Liver (tissue), 9 donors: ENCODE results near the gene CDK1. TPM values are rescaled to one million over a fixed set of nuclear protein-coding genes. Genes with fewer than 3 reads are reported as not detected.

Experiments
- DNase-seq: peaks from one replicate; pipeline ENCODE4 v3.0.0-alpha.2; 2017; ENCODE audit warnings: low spot score
- H3K27ac ChIP-seq, 2 donors: one replicate each; pipeline ENCODE4 v1.7.0; 2013; ENCODE audit warnings: inconsistent platforms in 2 of 2, low read length in 2 of 2, control low read depth in 1 of 2, low read depth in 1 of 2, mild to moderate bottlenecking in 1 of 2
- H3K27me3 ChIP-seq, 4 donors: one replicate each; pipeline versions ENCODE4 v1.6.1 to v1.7.0; 2013; ENCODE audit warnings: low read length in 3 of 4, inconsistent platforms in 1 of 4, mild to moderate bottlenecking in 1 of 4, moderate library complexity in 1 of 4; ENCODE audit not compliant: control insufficient read depth in 4 of 4, insufficient read depth in 4 of 4
- H3K36me3 ChIP-seq, 4 donors: one replicate each; pipeline versions ENCODE4 v1.6.1 to v1.7.0; 2013; ENCODE audit warnings: low read length in 3 of 4, mild to moderate bottlenecking in 3 of 4, low read depth in 1 of 4, moderate library complexity in 1 of 4; ENCODE audit not compliant: control insufficient read depth in 4 of 4, insufficient read depth in 3 of 4
- H3K4me1 ChIP-seq, 4 donors: one replicate each; pipeline versions ENCODE4 v1.6.1 to v1.7.0; 2013; ENCODE audit warnings: low read length in 3 of 4, mild to moderate bottlenecking in 3 of 4, moderate library complexity in 1 of 4; ENCODE audit not compliant: control insufficient read depth in 4 of 4, insufficient read depth in 4 of 4
- H3K4me3 ChIP-seq, 3 donors: one replicate each; pipeline versions ENCODE4 v1.6.1 to v1.7.0; 2013; ENCODE audit warnings: low read length in 3 of 3, control low read depth in 1 of 3, low read depth in 1 of 3, mild to moderate bottlenecking in 1 of 3
- H3K9ac ChIP-seq, 2 donors: one replicate each; pipeline ENCODE4 v1.7.0; 2013; ENCODE audit warnings: low read length in 2 of 2, mild to moderate bottlenecking in 2 of 2, moderate library complexity in 2 of 2, control low read depth in 1 of 2, low read depth in 1 of 2
- H3K9me3 ChIP-seq, 4 donors: one replicate each; pipeline versions ENCODE4 v1.6.1 to v1.7.0; 2013; ENCODE audit warnings: low read length in 3 of 4; ENCODE audit not compliant: control insufficient read depth in 4 of 4
- EGR1 ChIP-seq, 2 donors: IDR thresholded peaks; 2 replicates each; pipeline ENCODE4 v1.6.1; 2016 to 2018; ENCODE audit warnings: antibody characterized with exemption in 2 of 2, low read depth in 2 of 2
- FOXA1 ChIP-seq: IDR thresholded peaks from 2 replicates; pipeline ENCODE4 v1.6.1; 2016; ENCODE audit warnings: antibody characterized with exemption
- FOXA2 ChIP-seq: IDR thresholded peaks from 2 replicates; pipeline ENCODE4 v1.6.1; 2016; ENCODE audit warnings: antibody characterized with exemption
- GABPA ChIP-seq, 2 donors: IDR thresholded peaks in 1 of 2; conservative IDR thresholded peaks in 1 of 2; 2 replicates each; pipeline ENCODE4 v1.6.1; 2016; ENCODE audit warnings: antibody characterized with exemption in 2 of 2, mild to moderate bottlenecking in 1 of 2, moderate library complexity in 1 of 2
- HNF4A ChIP-seq, 2 donors: conservative IDR thresholded peaks; 2 replicates each; pipeline ENCODE4 v1.6.1; 2016; ENCODE audit warnings: antibody characterized with exemption in 2 of 2, mild to moderate bottlenecking in 2 of 2
- HNF4G ChIP-seq: IDR thresholded peaks from 2 replicates; pipeline ENCODE4 v1.6.1; 2016; ENCODE audit warnings: antibody characterized with exemption
- JUND ChIP-seq, 2 donors: IDR thresholded peaks; 2 replicates each; pipeline ENCODE4 v1.6.1; 2016; ENCODE audit warnings: antibody characterized with exemption in 2 of 2
- NR2F2 ChIP-seq: IDR thresholded peaks from 2 replicates; pipeline ENCODE4 v1.6.1; 2016; ENCODE audit warnings: antibody characterized with exemption
- RAD21 ChIP-seq, 2 donors: IDR thresholded peaks; 2 replicates each; pipeline ENCODE4 v1.6.1; 2016; ENCODE audit warnings: antibody characterized with exemption in 2 of 2, mild to moderate bottlenecking in 2 of 2
- REST ChIP-seq: IDR thresholded peaks from 2 replicates; pipeline ENCODE4 v1.6.1; 2016; ENCODE audit warnings: antibody characterized with exemption, mild to moderate bottlenecking
- RXRA ChIP-seq, 2 donors: IDR thresholded peaks; 2 replicates each; pipeline ENCODE4 v1.6.1; 2017 to 2018; ENCODE audit warnings: antibody characterized with exemption in 2 of 2, mild to moderate bottlenecking in 1 of 2
- SP1 ChIP-seq: IDR thresholded peaks from 2 replicates; pipeline ENCODE4 v1.6.1; 2018; ENCODE audit warnings: antibody characterized with exemption, mild to moderate bottlenecking
- TAF1 ChIP-seq: conservative IDR thresholded peaks from 2 replicates; pipeline ENCODE4 v1.6.1; 2016; ENCODE audit warnings: antibody characterized with exemption, mild to moderate bottlenecking
- YY1 ChIP-seq: IDR thresholded peaks from 2 replicates; pipeline ENCODE4 v1.6.1; 2016; ENCODE audit warnings: antibody characterized with exemption, mild to moderate bottlenecking
- WGBS: extraction: QIAGEN DNeasy Blood & Tissue Kit; methylation state at CpG from one replicate; pipeline ENCODE4 v1.1.7; 2013; 5-methylcytosine and 5-hydroxymethylcytosine counted together
- polyA plus RNA-seq, 2 donors: library from polyadenylated mRNA; stranded (reverse) in 1 of 2; unstranded in 1 of 2; fragments of 200-250 nt in 1 of 2; fragments of >200 nt in 1 of 2; fragmentation: Nextera tagmentation in 1 of 2; extraction: Ambion mirVana in 1 of 2; gene quantifications; one replicate each; pipeline versions ENCODE4 v1.2.1 to v1.2.3, GENCODE V29; 2013 to 2015
- total RNA-seq, 2 donors: library from RNA; depleted of rRNA; stranded (reverse); fragments of >200 nt; gene quantifications; one replicate each; pipeline ENCODE4 v1.2.3, GENCODE V29; 2014
- TF ChIP-seq, protein P1 (sequence below): IDR thresholded peaks from 2 replicates; pipeline ENCODE4 v1.6.1; 2016; ENCODE audit warnings: antibody characterized with exemption
- TF ChIP-seq, protein P2 (sequence below): fragments of 150-350 bp; IDR thresholded peaks from 2 replicates; pipeline ENCODE4 v1.5.1; 2017; ENCODE audit warnings: improper control_type of control experiment, low read depth, low read length; ENCODE audit not compliant: missing input control
- TF ChIP-seq, protein P3 (sequence below): IDR thresholded peaks from 2 replicates; pipeline ENCODE4 v1.6.1; 2016; ENCODE audit warnings: antibody characterized with exemption
- donor health status: healthy.
- donor health status: healthy.
- donor health status: healthy.
- donor health status: healthy.
- donor health status: healthy.

CDK1 gene
- total and polyA plus RNA-seq, 4 donors, result 0.08 to 73.5 (median 2.6) TPM

GRCh38 chr10:60781661-60782060 is 3.4 kb downstream of the CDK1 start:
- Histone ChIP-seq H3K4me3 (no peak overlapping the region), H3K9me3 (no peaks in the 10 kb centered on the region), H3K27me3 (no peaks in the 10 kb centered on the region), H3K9ac (no peak overlapping the region), H3K27ac (no peak overlapping the region), H3K4me1 (peaks cover 7 to 8% (median 7%) of the 10 kb centered on the region in 4 donors), H3K36me3 (no peaks in the 10 kb centered on the region)
- no peak for DNase-seq
- TF ChIP-seq, protein P1, sequence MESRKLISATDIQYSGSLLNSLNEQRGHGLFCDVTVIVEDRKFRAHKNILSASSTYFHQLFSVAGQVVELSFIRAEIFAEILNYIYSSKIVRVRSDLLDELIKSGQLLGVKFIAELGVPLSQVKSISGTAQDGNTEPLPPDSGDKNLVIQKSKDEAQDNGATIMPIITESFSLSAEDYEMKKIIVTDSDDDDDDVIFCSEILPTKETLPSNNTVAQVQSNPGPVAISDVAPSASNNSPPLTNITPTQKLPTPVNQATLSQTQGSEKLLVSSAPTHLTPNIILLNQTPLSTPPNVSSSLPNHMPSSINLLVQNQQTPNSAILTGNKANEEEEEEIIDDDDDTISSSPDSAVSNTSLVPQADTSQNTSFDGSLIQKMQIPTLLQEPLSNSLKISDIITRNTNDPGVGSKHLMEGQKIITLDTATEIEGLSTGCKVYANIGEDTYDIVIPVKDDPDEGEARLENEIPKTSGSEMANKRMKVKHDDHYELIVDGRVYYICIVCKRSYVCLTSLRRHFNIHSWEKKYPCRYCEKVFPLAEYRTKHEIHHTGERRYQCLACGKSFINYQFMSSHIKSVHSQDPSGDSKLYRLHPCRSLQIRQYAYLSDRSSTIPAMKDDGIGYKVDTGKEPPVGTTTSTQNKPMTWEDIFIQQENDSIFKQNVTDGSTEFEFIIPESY, result no peak
- TF ChIP-seq YY1 (no peak), JUND (IDR thresholded peaks at IDR 0.05) (no peak), NR2F2 (no peak), SP1 (no peak), FOXA1 (no peak), GABPA (IDR thresholded peaks at IDR 0.05 in 1 of 2, conservative IDR thresholded peaks at IDR 0.05 in 1 of 2) (no peak), HNF4G (no peak), HNF4A (conservative IDR thresholded peaks at IDR 0.05) (no peak), RAD21 (IDR thresholded peaks at IDR 0.05) (no peak), TAF1 (no peak), EGR1 (IDR thresholded peaks at IDR 0.05; ENCODE audit: low read depth in 2 of 2) (no peak), FOXA2 (no peak), REST (no peak)
- TF ChIP-seq, protein P2, sequence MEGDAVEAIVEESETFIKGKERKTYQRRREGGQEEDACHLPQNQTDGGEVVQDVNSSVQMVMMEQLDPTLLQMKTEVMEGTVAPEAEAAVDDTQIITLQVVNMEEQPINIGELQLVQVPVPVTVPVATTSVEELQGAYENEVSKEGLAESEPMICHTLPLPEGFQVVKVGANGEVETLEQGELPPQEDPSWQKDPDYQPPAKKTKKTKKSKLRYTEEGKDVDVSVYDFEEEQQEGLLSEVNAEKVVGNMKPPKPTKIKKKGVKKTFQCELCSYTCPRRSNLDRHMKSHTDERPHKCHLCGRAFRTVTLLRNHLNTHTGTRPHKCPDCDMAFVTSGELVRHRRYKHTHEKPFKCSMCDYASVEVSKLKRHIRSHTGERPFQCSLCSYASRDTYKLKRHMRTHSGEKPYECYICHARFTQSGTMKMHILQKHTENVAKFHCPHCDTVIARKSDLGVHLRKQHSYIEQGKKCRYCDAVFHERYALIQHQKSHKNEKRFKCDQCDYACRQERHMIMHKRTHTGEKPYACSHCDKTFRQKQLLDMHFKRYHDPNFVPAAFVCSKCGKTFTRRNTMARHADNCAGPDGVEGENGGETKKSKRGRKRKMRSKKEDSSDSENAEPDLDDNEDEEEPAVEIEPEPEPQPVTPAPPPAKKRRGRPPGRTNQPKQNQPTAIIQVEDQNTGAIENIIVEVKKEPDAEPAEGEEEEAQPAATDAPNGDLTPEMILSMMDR, result no peak
- TF ChIP-seq, protein P3, sequence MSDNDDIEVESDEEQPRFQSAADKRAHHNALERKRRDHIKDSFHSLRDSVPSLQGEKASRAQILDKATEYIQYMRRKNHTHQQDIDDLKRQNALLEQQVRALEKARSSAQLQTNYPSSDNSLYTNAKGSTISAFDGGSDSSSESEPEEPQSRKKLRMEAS, result no peak

- WGBS, result 92% methylated on average over 3 of the region's 3 CpGs
- H3K9ac ChIP-seq, result no peak overlapping the region
- no peaks in the 10 kb centered on the region for H3K36me3 ChIP-seq
- DNase-seq, result no peak
- H3K27ac ChIP-seq, result no peak overlapping the region
- TF ChIP-seq RAD21 (IDR thresholded peaks at IDR 0.05) (no peak), NR2F2 (no peak), RXRA (IDR thresholded peaks at IDR 0.05) (no peak), HNF4G (no peak)
- no peaks in the 10 kb centered on the region for H3K9me3 ChIP-seq
- no peaks in the 10 kb centered on the region for H3K4me1 ChIP-seq
- H3K27me3 ChIP-seq, result no peaks in the 10 kb centered on the region
- H3K4me3 ChIP-seq, result no peak overlapping the region
Observed at GRCh38 chr10:60784641-60785040, 6.4 kb downstream of the CDK1 start.
